Inflammatory macrophage treated with lipopolysaccharide for 4 hours (primary cell): Measurements from ENCODE around the gene ARHGEF3.
A peak's percentile ranks its signal among the peaks of the same experiment; 100 is the strongest.

ENCODE experiments used
- DNase-seq: peaks from one replicate; pipeline ENCODE4 v3.0.0-alpha.2; 2020

Gene ARHGEF3

GRCh38 chr3:56792193-56792592 is 9.6 kb downstream of the ARHGEF3 start:
- DNase-seq: peak; percentile 82

- peak; percentile 20 for DNase-seq
These were observed 11.5 kb downstream of the ARHGEF3 start for GRCh38 chr3:56790016-56790821.

GRCh38 chr3:56789076-56789475 is 12.7 kb downstream of the ARHGEF3 start:
- DNase-seq: no peak

GRCh38 chr3:56788521-56788920 is 13.2 kb downstream of the ARHGEF3 start:
- DNase-seq: no peak

GRCh38 chr3:56787784-56788256 is 13.9 kb downstream of the ARHGEF3 start:
- DNase-seq: peak; percentile 59

GRCh38 chr3:56787258-56787775 is 14.4 kb downstream of the ARHGEF3 start:
- DNase-seq: no peak

GRCh38 chr3:56785499-56785898 is 16.2 kb downstream of the ARHGEF3 start:
- DNase-seq: no peak

GRCh38 chr3:56784448-56785001 is 17.2 kb downstream of the ARHGEF3 start:
- no peak for DNase-seq

- DNase-seq: peak; percentile 97
These were observed 17.9 kb downstream of the ARHGEF3 start for GRCh38 chr3:56783644-56784447.

GRCh38 chr3:56782906-56783305 is 18.8 kb downstream of the ARHGEF3 start:
- DNase-seq: no peak

GRCh38 chr3:56782215-56782614 is 19.5 kb downstream of the ARHGEF3 start:
- DNase-seq: no peak

GRCh38 chr3:56781762-56782161 is 20.0 kb downstream of the ARHGEF3 start:
- DNase-seq: no peak

- DNase-seq: no peak
These were observed 20.8 kb downstream of the ARHGEF3 start for GRCh38 chr3:56780936-56781335.

GRCh38 chr3:56778893-56779292 is 22.9 kb downstream of the ARHGEF3 start:
- peak; percentile 57 for DNase-seq

GRCh38 chr3:56776556-56776950 is 25.2 kb downstream of the ARHGEF3 start:
- DNase-seq: no peak

GRCh38 chr3:56775838-56776555 is 25.8 kb downstream of the ARHGEF3 start:
- peak; percentile 52 for DNase-seq

- DNase-seq: no peak
These were observed 26.3 kb downstream of the ARHGEF3 start for GRCh38 chr3:56775445-56775837.

GRCh38 chr3:56773986-56774385 is 27.8 kb downstream of the ARHGEF3 start:
- DNase-seq: peak; percentile 66

GRCh38 chr3:56772952-56773938 is 28.5 kb downstream of the ARHGEF3 start:
- no peak for DNase-seq

- DNase-seq: no peak
These were observed 30.4 kb downstream of the ARHGEF3 start for GRCh38 chr3:56771376-56771775.

- no peak for DNase-seq
These were observed 32.5 kb downstream of the ARHGEF3 start for GRCh38 chr3:56769116-56769707.
